GM10266 (cell line): Measurements from ENCODE around the gene PNMA6E.

ENCODE experiments used
- DNase-seq: peaks from one replicate; pipeline ENCODE4 v3.0.0; 2012; ENCODE audit errors: extremely low spot score
- CTCF ChIP-seq: IDR thresholded peaks from 2 replicates; pipeline ENCODE4 v1.5.1; 2012; ENCODE audit warnings: mild to moderate bottlenecking, low read depth; ENCODE audit not compliant: control insufficient read depth, insufficient read depth; ENCODE audit errors: missing control alignments

PNMA6E gene

GRCh38 chrX:153374426-153374825, 26.7 kb downstream of the PNMA6E start:
- TF ChIP-seq CTCF = no peak
- no peak for DNase-seq

- no peak for TF ChIP-seq CTCF
- DNase-seq = no peak
These were observed 28.2 kb downstream of the PNMA6E start for GRCh38 chrX:153372949-153373348.

GRCh38 chrX:153371256-153371655, 29.9 kb downstream of the PNMA6E start:
- DNase-seq = no peak
- no peak for TF ChIP-seq CTCF

GRCh38 chrX:153370293-153371055, 30.7 kb downstream of the PNMA6E start:
- no peak for TF ChIP-seq CTCF
- no peak for DNase-seq

- TF ChIP-seq CTCF = no peak
- DNase-seq = no peak
These were observed 34.1 kb downstream of the PNMA6E start for GRCh38 chrX:153366878-153367538.

GRCh38 chrX:153366119-153366518, 35.0 kb downstream of the PNMA6E start:
- no peak for TF ChIP-seq CTCF
- DNase-seq = no peak

GRCh38 chrX:153365670-153366069, 35.5 kb downstream of the PNMA6E start:
- DNase-seq = no peak
- no peak for TF ChIP-seq CTCF
